GM18951 (cell line): ENCODE data around the gene ETV5.

ENCODE experiments used
- POLR2A ChIP-seq: IDR thresholded peaks from 4 replicates; pipeline ENCODE4 v1.6.1; 2011; ENCODE audit warnings: mild to moderate bottlenecking; ENCODE audit not compliant: insufficient read length, insufficient read depth; ENCODE audit errors: extremely low read depth
- in situ Hi-C: fragments of 300-500 bp; cut with MboI; formaldehyde crosslinking; loops from one replicate; pipeline ENCODE4 v1.12.0; 2022; ENCODE audit warnings: low sequenced_read_pairs, mixed read lengths, inconsistent platforms; ENCODE audit not compliant: unreplicated experiment

ETV5 gene

GRCh38 chr3:186117521-186118134, 8.7 kb upstream of the ETV5 start:
- in situ Hi-C loops = no loop called here

GRCh38 chr3:186115239-186115996, 6.5 kb upstream of the ETV5 start:
- in situ Hi-C loops = no loop called here
- no peak for TF ChIP-seq POLR2A

More at GRCh38 chr3:186117521-186118134, 8.7 kb upstream of the ETV5 start:
- no peak for TF ChIP-seq POLR2A

DNA sequence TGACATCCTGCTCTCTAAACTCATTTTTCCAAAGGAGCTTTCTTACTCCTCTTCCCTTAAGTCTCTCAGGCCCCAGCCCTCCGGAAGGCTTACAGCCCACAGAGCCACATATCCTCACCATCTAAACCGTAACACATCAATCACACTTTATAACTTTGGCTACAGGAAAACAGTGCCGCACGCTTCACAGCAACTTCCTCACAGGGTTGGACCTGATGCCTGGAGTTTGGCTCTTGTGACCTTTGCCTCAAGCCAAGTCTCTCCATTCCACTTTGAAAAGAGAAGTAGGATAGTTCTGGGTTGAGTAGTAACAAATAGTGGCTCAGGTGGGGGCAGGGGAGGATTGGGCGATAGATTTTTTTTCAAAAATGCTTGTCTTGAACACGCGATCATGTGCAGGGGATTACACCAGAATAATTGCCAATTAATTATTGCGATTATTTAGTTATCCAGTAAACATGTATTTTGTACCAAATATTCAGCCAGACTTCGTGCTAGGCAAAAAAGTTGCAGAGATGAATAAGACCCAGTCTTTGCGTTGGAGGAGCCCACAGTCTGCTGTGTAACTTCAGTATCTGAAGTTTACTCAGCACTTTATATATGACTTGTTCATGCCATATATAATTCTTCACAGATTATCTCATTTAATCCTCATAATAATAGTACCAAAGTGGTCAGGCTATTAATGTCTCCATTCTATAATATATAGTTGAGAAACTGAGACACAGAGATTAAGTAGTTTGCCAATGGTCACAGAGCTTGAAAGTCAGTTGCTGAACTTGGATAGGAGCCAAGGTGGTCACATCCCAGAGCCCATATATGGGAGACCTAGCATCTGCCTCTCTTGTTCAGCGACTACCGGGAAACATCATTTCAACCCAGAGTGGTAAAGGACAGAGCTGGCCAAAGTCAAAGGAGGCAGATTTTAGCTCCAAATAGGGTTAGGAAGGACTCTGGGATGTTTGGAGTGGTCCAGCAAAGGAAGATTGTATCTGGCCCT, 2.4 kb upstream of the ETV5 start:
- in situ Hi-C loops = no loop called here
- TF ChIP-seq POLR2A = no peak

DNA sequence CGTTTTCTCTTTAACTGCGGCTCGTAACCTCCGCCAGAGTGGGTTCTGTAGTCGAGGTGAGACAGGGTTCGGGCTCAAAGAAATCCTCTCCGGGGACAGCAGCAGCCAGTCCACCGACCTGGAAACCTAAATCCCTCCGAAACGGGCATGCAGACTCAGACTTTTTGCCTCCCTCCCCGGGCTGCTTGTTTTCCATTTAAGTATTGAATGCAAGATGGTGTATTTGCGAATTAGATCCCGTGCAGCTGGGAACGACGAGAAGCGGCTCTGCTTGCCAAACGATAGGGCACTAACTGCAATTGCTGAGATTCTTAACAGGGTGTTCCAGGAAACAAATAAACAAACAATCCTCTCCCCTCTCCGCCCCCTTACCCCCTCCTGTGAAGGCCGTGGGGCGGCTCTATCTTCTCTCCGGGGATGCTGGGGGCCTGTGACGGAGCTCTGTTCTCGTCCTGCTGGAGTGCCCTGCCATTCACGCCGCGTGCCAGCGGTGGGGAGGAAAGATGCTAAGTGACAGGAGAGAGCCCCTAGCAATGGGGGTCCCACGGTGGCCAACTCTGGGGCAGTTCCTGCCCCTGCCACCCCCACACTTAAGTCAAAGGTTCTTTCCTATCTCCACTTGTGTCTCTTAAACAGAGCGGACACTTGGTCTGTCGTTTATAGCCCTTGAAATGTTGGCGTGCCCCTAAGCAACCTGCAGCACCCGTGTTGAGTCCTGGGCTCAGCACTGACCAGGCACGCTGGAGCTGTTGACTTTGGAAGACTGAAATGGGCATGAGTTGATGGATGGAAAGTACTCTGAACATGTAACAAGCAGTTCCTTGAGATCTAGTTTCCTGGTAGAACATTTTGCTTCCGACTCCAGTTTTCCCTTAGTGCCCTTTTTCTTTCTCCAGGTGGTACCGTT, 1.3 kb upstream of the ETV5 start:
- in situ Hi-C loops = no loop called here
- TF ChIP-seq POLR2A = no peak

DNA sequence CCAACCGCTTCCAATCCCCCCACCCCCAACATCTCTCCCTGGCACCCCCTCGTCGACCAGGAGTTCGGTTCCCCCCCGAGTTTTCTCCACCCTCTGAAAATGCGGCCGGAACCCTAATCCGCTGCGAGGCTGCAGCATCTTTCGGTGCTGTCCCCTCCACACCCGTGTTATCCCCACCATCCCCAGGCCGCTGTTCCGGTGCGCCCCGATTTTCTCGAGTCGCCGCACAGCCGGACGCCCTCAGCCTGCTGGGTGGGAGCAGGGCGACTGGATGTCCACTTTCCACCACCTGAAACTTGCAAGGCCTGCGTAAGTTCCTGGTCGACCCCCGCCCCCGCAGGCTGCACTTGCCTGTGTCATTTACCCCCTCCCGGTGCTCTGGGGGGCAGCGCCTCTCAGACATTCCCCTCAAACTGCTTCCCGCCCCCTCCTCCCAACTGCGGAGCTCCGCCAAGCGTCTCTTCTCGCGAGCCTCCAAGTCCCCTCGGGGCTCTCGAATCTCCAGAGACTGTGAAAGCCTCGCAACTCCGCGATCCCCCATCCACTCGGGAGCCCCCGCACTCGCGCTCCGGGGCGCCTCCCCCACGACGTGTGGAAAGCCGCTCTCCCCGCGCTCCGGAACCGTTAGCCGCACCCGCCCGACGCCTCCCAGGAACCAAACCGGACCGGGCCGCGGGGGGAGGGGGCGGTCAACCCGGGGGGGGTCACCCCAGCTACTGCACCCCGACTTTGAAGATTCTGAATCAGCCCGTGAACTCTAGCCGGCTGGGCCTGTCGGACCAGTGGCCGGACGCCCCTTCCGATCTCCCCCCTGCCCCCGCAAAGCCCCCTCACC, 566 bp downstream of the ETV5 start:
- no peak for TF ChIP-seq POLR2A
- in situ Hi-C loops = no loop called here

GRCh38 chr3:186107215-186108105, 1.4 kb downstream of the ETV5 start:
- in situ Hi-C loops = no loop called here
- TF ChIP-seq POLR2A = no peak

DNA sequence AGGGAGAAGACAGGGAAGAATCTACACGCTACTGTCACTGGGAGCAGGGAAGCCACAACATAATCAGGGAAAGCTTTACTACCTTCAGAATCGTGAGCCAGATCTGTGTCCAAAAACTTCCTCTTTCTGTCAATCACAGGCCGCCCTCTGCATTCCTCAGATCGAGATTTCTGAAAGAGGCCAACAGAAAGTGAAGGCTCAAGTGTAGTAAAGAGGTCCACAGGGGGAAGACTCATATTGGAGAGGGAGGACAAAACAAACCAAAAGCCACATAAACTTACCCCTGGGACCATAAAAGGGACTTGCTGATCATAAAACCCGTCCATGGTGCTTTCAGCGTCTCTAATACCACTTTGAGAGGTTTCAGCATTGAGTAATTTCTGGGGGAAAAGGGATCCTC, 3.3 kb downstream of the ETV5 start:
- in situ Hi-C loops = no loop called here

DNA sequence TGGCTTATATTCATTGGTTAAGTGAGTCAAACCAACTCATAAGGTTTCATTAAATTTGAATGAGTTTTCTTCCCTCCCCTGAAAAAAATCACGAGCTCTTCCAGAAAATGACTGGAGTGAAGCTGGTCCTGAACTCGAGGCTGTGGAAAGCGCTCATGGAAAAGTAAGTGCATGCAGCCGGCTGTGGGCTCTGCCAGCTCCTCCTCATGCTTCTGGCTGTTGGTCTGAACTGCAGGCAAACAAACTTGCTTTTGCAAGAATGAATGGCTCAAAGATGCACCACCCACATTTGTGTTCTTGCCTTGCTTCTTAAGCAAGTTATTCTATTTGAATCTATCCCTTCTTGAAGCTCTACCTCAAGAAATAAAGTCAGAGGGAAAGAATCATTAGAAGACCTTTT, 6.2 kb downstream of the ETV5 start:
- in situ Hi-C loops = no loop called here
- no peak for TF ChIP-seq POLR2A

More for the DNA sequence above, 3.3 kb downstream of the ETV5 start:
- no peak for TF ChIP-seq POLR2A

GRCh38 chr3:186100398-186100797, 8.5 kb downstream of the ETV5 start:
- in situ Hi-C loops = no loop called here

DNA sequence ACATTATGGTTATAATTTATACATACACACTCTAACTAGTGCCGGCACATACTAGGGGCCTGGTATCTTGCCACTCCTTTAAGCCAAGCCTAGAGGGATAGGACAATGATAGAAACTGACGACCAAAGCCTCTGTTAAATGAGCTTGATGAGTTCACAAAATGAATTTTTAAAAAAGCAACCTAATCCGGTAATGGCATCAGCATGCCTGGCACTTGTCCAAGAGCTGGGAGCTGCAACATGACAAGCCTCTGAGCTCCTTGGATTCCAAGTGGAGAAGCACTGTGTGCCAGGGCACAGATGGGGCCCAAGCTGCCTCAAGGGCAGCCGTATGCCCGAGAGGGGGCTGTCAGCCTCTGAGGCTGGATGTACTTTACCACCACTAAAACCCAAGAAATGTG, 9.7 kb downstream of the ETV5 start:
- in situ Hi-C loops = no loop called here
- no peak for TF ChIP-seq POLR2A

More at GRCh38 chr3:186100398-186100797, 8.5 kb downstream of the ETV5 start:
- TF ChIP-seq POLR2A = no peak

DNA sequence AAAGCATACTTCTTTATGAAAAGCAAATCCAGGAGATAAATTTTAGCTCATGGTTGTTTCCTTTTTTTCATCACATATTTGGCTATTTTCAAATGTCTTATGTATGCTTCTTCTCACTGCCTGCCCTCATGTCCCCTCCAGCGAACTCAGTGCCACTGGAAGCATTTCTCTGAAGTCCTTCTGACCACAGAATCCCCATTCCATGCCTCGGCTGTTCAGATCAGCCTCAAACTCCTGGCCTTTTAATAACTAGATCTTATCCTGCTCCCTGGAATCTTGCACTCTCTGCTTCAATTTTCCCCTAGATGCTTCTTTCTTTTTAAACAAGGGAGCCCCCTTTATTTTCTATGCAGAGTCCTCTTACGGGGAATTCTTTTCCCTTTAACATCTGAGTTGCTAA, 10.1 kb downstream of the ETV5 start:
- TF ChIP-seq POLR2A = no peak
- in situ Hi-C loops = no loop called here
